Colonic mucosa (tissue), 4 donors: ENCODE data around the gene SLC18B1. TPM values are rescaled to one million over a fixed set of nuclear protein-coding genes. Genes with fewer than 3 reads are reported as not detected.

Experiments
- DNase-seq: peaks from one replicate; pipeline ENCODE4 v3.0.0-alpha.2; 2020
- H3K27ac ChIP-seq: fragments of 200-600 bp; one replicate; pipeline ENCODE4 v1.8.0; 2021
- H3K27me3 ChIP-seq: fragments of 200-600 bp; one replicate; pipeline ENCODE4 v1.8.0; 2021
- H3K36me3 ChIP-seq: fragments of 200-600 bp; one replicate; pipeline ENCODE4 v1.8.0; 2021
- H3K4me1 ChIP-seq: fragments of 200-600 bp; one replicate; pipeline ENCODE4 v1.8.0; 2021; ENCODE audit warnings: mild to moderate bottlenecking
- H3K4me3 ChIP-seq: fragments of 200-600 bp; one replicate; pipeline ENCODE4 v1.8.0; 2021
- H3K9ac ChIP-seq, 2 donors: one replicate each; pipeline ENCODE4 v1.7.0; 2013; ENCODE audit warnings: control low read depth in 2 of 2, low read depth in 2 of 2, low read length in 2 of 2
- H3K9me3 ChIP-seq: fragments of 200-600 bp; one replicate; pipeline ENCODE4 v1.8.0; 2021
- intact Hi-C: fragments of 100-400 bp; cut with DNase I; formaldehyde crosslinking; loops from one replicate; pipeline ENCODE4 v1.14.1; 2022
- total RNA-seq, 2 donors: library from RNA; stranded (reverse); fragmentation: NEBNext Ultra II Directional in 1 of 2; extraction: Animal tissue kit (Norgen Biotek cat#: 25700) in 1 of 2; gene quantifications; one replicate each; pipeline ENCODE4 v1.2.1, GENCODE V29; 2021
- TF ChIP-seq, protein P1 (sequence below): fragments of 200-600 bp; IDR thresholded peaks from one replicate; pipeline ENCODE4 v1.8.0; 2022; ENCODE audit warnings: antibody characterized with exemption, mild to moderate bottlenecking
- donor health status: healthy.
- donor health status: DM: no; HTN: no; CAD: no.
- donor health status: DM: no; HTN: no; CAD: no.

Gene SLC18B1
- total RNA-seq, 2 donors from 2014 or later: 11.1 to 11.8 TPM

DNA sequence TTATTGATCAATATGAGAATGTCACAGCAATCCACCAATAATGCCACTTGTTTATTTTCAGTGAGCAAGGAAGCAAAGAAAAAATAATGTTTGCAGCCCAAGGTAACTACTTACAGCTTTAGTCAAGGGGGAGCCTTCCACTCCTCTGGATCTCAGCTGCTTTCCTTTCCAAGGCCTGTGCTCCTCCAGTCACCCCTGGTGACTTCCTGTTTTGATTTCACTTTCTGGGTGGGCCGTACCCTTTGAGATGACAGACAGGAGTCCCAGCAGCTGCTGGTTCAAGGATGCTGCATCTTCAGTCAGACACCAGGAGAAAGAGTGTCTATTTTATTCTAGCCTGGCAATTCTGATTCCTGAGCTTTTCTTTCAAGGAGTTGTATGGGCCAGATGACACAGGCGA lies 35.2 kb downstream of the SLC18B1 start:
- H3K36me3 ChIP-seq: no peaks in the 10 kb centered on the region
- intact Hi-C loops: no loop called here
- H3K4me1 ChIP-seq: no peaks in the 10 kb centered on the region
- H3K27me3 ChIP-seq: no peaks in the 10 kb centered on the region
- no peak overlapping the region for H3K27ac ChIP-seq
- DNase-seq: peak; percentile 25
- H3K9ac ChIP-seq: no peak overlapping the region
- H3K9me3 ChIP-seq: no peaks in the 10 kb centered on the region
- no peak overlapping the region for H3K4me3 ChIP-seq
- TF ChIP-seq, protein P1, sequence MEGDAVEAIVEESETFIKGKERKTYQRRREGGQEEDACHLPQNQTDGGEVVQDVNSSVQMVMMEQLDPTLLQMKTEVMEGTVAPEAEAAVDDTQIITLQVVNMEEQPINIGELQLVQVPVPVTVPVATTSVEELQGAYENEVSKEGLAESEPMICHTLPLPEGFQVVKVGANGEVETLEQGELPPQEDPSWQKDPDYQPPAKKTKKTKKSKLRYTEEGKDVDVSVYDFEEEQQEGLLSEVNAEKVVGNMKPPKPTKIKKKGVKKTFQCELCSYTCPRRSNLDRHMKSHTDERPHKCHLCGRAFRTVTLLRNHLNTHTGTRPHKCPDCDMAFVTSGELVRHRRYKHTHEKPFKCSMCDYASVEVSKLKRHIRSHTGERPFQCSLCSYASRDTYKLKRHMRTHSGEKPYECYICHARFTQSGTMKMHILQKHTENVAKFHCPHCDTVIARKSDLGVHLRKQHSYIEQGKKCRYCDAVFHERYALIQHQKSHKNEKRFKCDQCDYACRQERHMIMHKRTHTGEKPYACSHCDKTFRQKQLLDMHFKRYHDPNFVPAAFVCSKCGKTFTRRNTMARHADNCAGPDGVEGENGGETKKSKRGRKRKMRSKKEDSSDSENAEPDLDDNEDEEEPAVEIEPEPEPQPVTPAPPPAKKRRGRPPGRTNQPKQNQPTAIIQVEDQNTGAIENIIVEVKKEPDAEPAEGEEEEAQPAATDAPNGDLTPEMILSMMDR: no peak

- Histone ChIP-seq H3K4me1 (no peaks in the 10 kb centered on the region), H3K4me3 (no peak overlapping the region), H3K9ac (no peak overlapping the region), H3K27ac (no peak overlapping the region), H3K27me3 (no peaks in the 10 kb centered on the region), H3K9me3 (no peaks in the 10 kb centered on the region), H3K36me3 (no peaks in the 10 kb centered on the region)
- TF ChIP-seq, protein P1: no peak
- DNase-seq: no peak
- intact Hi-C loops: no loop called here
Observed at GRCh38 chr6:132760256-132760655, 38.2 kb downstream of the SLC18B1 start.

- Histone ChIP-seq H3K27me3 (no peaks in the 10 kb centered on the region), H3K27ac (no peak overlapping the region), H3K4me1 (no peaks in the 10 kb centered on the region), H3K9me3 (no peaks in the 10 kb centered on the region), H3K9ac (no peak overlapping the region), H3K4me3 (no peak overlapping the region), H3K36me3 (no peaks in the 10 kb centered on the region)
- intact Hi-C loops: no loop called here
- TF ChIP-seq, protein P1: no peak
- no peak for DNase-seq
Observed at GRCh38 chr6:132758689-132759088, 39.7 kb downstream of the SLC18B1 start.

GRCh38 chr6:132752255-132752654 lies 46.2 kb downstream of the SLC18B1 start:
- H3K27me3 ChIP-seq: no peaks in the 10 kb centered on the region
- DNase-seq: no peak
- H3K4me3 ChIP-seq: no peak overlapping the region
- H3K27ac ChIP-seq: no peak overlapping the region
- intact Hi-C loops: no loop called here
- no peaks in the 10 kb centered on the region for H3K4me1 ChIP-seq
- TF ChIP-seq, protein P1: no peak
- H3K9ac ChIP-seq: no peak overlapping the region
- H3K9me3 ChIP-seq: no peaks in the 10 kb centered on the region
- H3K36me3 ChIP-seq: no peaks in the 10 kb centered on the region

DNA sequence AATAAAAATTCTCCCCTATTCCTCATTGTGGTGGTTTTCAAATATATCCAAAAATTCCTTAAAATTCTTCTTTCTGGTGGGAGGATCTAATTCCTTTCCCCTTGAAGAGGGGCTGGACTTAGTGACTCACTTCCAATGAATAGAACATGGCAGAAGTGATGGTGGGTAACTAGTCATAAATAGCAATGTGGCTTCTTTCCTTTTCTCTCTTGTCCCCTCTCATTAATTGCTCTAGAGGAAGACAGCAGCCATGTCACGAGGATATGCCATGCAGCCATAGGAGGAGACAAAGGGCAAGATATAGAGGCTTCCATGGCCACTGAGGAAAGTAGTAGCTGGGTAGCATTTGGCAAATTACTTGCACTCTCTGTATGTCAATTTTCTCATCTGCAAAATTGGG lies 46.6 kb downstream of the SLC18B1 start:
- no peak for DNase-seq
- no peaks in the 10 kb centered on the region for H3K4me1 ChIP-seq
- no peaks in the 10 kb centered on the region for H3K9me3 ChIP-seq
- H3K9ac ChIP-seq: no peak overlapping the region
- H3K27me3 ChIP-seq: no peaks in the 10 kb centered on the region
- no peak overlapping the region for H3K27ac ChIP-seq
- intact Hi-C loops: no loop called here
- TF ChIP-seq, protein P1: no peak
- H3K4me3 ChIP-seq: no peak overlapping the region
- H3K36me3 ChIP-seq: no peaks in the 10 kb centered on the region

- no peak for DNase-seq
- H3K4me1 ChIP-seq: no peaks in the 10 kb centered on the region
- no peaks in the 10 kb centered on the region for H3K9me3 ChIP-seq
- TF ChIP-seq, protein P1: no peak
- intact Hi-C loops: no loop called here
- H3K36me3 ChIP-seq: no peaks in the 10 kb centered on the region
- H3K27me3 ChIP-seq: no peaks in the 10 kb centered on the region
- H3K27ac ChIP-seq: no peak overlapping the region
- no peak overlapping the region for H3K9ac ChIP-seq
- no peak overlapping the region for H3K4me3 ChIP-seq
Observed at GRCh38 chr6:132751306-132751705, 47.1 kb downstream of the SLC18B1 start.
